Measurements from ENCODE around the gene ZNF468. TPM values are rescaled to one million over a fixed set of nuclear protein-coding genes. Genes with fewer than 3 reads are reported as not detected.
"Not testable (repeated sequence)": the region's sequence is repeated elsewhere in the genome, so short reads cannot be mapped to it uniquely, and the experiment has no call there.

Gene ZNF468
- 18.0 and 19.4 TPM in 2 replicates for total RNA-seq
- 10.1 TPM for polyA plus RNA-seq (2012)

GRCh38 chr19:52857378-52858191 lies at the start of gene ZNF468:
TSS of gene ZNF468 (minus strand) at chr19:52857619. CDS start at chr19:52854272, 3,347 bp downstream.
- DNase-seq (ENCODE audit: low read depth) = peak; percentile 66

- DNase-seq (ENCODE audit: low read depth) = not testable (repeated sequence)
Measured at GRCh38 chr19:52904052-52904780, 46.8 kb upstream of the ZNF468 start.

GRCh38 chr19:52901842-52902241 lies 44.4 kb upstream of the ZNF468 start:
- no peak for DNase-seq (ENCODE audit: low read depth)

- not testable (repeated sequence) for DNase-seq (ENCODE audit: low read depth)
Measured at GRCh38 chr19:52898596-52898995, 41.2 kb upstream of the ZNF468 start.

GRCh38 chr19:52898101-52898500 lies 40.7 kb upstream of the ZNF468 start:
- no peak for DNase-seq (ENCODE audit: low read depth)

GRCh38 chr19:52897138-52897935 lies 39.9 kb upstream of the ZNF468 start, which contains the start of gene ZNF320:
TSS of gene ZNF320 (minus strand) at chr19:52897635. CDS start at chr19:52890255, 7,380 bp downstream.
- DNase-seq (ENCODE audit: low read depth) = peak; percentile 88

GRCh38 chr19:52896431-52897137 lies 39.2 kb upstream of the ZNF468 start:
- peak; percentile 10 for DNase-seq (ENCODE audit: low read depth)

- DNase-seq (ENCODE audit: low read depth) = no peak
Measured at GRCh38 chr19:52891336-52891735, 33.9 kb upstream of the ZNF468 start.

GRCh38 chr19:52889931-52890330 lies 32.5 kb upstream of the ZNF468 start:
- DNase-seq (ENCODE audit: low read depth) = no peak

GRCh38 chr19:52889076-52889475 lies 31.7 kb upstream of the ZNF468 start:
- no peak for DNase-seq (ENCODE audit: low read depth)

- no peak for DNase-seq (ENCODE audit: low read depth)
Measured at GRCh38 chr19:52880895-52881389, 23.5 kb upstream of the ZNF468 start.

- not testable (repeated sequence) for DNase-seq (ENCODE audit: low read depth)
Measured at GRCh38 chr19:52872996-52873395, 15.6 kb upstream of the ZNF468 start.

GRCh38 chr19:52871466-52871865 lies 14.0 kb upstream of the ZNF468 start:
- DNase-seq (ENCODE audit: low read depth) = no peak

GRCh38 chr19:52868031-52868430 lies 10.6 kb upstream of the ZNF468 start:
- not testable (repeated sequence) for DNase-seq (ENCODE audit: low read depth)

GRCh38 chr19:52856540-52857377 lies 660 bp downstream of the ZNF468 start:
- peak; percentile 22 for DNase-seq (ENCODE audit: low read depth)

GRCh38 chr19:52847352-52847751 lies 10.1 kb downstream of the ZNF468 start:
- DNase-seq (ENCODE audit: low read depth) = not testable (repeated sequence)

GRCh38 chr19:52840825-52841465 lies 16.5 kb downstream of the ZNF468 start:
- not testable (repeated sequence) for DNase-seq (ENCODE audit: low read depth)

GRCh38 chr19:52834289-52834688 lies 23.1 kb downstream of the ZNF468 start:
- DNase-seq (ENCODE audit: low read depth) = not testable (repeated sequence)

GRCh38 chr19:52833541-52833940 lies 23.9 kb downstream of the ZNF468 start:
- DNase-seq (ENCODE audit: low read depth) = not testable (repeated sequence)

Measured in myocyte (in vitro differentiated cells).